Measurements from ENCODE around the gene PHF1. TPM values are rescaled to one million over a fixed set of nuclear protein-coding genes. Genes with fewer than 3 reads are reported as not detected.
A peak's percentile ranks its signal among the peaks of the same experiment; 100 is the strongest.

The PHF1 gene
- total and polyA plus RNA-seq, 2 of the 13 experiments (the other 11 are each of a cell fraction or from before 2014, with no cell fraction given), result 25.4 to 61.9 TPM

DNA sequence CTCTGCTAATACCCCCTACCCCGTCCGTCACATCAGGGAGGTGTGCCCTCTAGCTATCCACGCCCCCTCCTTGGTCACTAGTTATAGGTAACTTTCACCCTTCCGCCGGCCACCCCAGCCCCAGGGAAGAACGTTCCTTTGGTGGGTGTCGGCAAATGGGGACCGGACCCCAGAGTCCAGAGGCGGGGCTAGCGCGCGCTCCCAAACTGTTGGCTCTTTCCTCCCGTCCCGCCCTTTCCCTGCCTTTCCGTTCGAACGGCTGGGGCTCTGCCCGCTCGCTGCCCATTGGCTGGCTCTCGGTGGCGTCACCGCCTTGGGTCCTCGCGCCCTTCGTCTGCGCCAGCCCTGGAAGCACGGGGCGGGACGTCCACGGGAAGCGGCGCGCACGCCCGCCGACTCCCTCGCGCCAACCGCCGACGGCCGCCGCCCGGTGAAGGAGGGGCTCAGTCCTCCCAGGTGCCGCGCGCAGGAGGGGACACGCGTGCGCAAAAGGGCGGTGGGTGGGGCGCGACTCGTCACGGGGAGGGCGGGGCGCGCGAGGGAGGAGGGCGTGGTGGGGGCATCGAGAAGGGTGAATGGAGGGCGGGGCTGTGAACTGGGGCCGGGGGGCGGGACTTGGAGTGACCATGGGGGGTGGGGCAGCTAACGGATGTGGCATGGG lies 634 bp upstream of the PHF1 start (continued):
- TF ChIP-seq TEAD3 (CRISPR knock-in tag; optimal IDR thresholded peaks at IDR 0.05; ENCODE audit: borderline replicate concordance), result peak; percentile 81
- TF ChIP-seq, protein P1, sequence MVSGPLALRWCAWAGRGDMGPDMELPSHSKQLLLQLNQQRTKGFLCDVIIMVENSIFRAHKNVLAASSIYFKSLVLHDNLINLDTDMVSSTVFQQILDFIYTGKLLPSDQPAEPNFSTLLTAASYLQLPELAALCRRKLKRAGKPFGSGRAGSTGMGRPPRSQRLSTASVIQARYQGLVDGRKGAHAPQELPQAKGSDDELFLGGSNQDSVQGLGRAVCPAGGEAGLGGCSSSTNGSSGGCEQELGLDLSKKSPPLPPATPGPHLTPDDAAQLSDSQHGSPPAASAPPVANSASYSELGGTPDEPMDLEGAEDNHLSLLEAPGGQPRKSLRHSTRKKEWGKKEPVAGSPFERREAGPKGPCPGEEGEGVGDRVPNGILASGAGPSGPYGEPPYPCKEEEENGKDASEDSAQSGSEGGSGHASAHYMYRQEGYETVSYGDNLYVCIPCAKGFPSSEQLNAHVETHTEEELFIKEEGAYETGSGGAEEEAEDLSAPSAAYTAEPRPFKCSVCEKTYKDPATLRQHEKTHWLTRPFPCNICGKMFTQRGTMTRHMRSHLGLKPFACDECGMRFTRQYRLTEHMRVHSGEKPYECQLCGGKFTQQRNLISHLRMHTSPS (CRISPR knock-in tag; IDR thresholded peaks at IDR 0.05; ENCODE audit: low read depth), result 0 out of 2 replicates have a peak, but pooled peaks have one; percentile 9
- TF ChIP-seq KAT2B (IDR thresholded peaks at IDR 0.05; ENCODE audit: borderline replicate concordance, low read depth, low read length), result no peak
- no peak for TF ChIP-seq ZC3H4 (CRISPR knock-in tag; IDR thresholded peaks at IDR 0.05; ENCODE audit: borderline replicate concordance)
- TF ChIP-seq ZNF737 (CRISPR knock-in tag; IDR thresholded peaks at IDR 0.05; ENCODE audit: borderline replicate concordance), result no peak
- TF ChIP-seq, protein P2, sequence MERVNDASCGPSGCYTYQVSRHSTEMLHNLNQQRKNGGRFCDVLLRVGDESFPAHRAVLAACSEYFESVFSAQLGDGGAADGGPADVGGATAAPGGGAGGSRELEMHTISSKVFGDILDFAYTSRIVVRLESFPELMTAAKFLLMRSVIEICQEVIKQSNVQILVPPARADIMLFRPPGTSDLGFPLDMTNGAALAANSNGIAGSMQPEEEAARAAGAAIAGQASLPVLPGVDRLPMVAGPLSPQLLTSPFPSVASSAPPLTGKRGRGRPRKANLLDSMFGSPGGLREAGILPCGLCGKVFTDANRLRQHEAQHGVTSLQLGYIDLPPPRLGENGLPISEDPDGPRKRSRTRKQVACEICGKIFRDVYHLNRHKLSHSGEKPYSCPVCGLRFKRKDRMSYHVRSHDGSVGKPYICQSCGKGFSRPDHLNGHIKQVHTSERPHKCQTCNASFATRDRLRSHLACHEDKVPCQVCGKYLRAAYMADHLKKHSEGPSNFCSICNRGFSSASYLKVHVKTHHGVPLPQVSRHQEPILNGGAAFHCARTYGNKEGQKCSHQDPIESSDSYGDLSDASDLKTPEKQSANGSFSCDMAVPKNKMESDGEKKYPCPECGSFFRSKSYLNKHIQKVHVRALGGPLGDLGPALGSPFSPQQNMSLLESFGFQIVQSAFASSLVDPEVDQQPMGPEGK (CRISPR knock-in tag; IDR thresholded peaks at IDR 0.05), result peak; percentile 80
- TF ChIP-seq ZNF225 (CRISPR knock-in tag; IDR thresholded peaks at IDR 0.05), result peak; percentile 51; the same call in 1 of the 2 replicates
- TF ChIP-seq ZNF605 (CRISPR knock-in tag; IDR thresholded peaks at IDR 0.05), result peak; percentile 95
- no peak for TF ChIP-seq SETDB1 (CRISPR knock-in tag; IDR thresholded peaks at IDR 0.05; ENCODE audit: borderline replicate concordance)
- peak; percentile 71 for TF ChIP-seq ZBTB7B (CRISPR knock-in tag; IDR thresholded peaks at IDR 0.05)
- TF ChIP-seq FOXA1 (IDR thresholded peaks at IDR 0.05), result no peak
- peak; percentile 42; the same call in 1 of the 2 replicates for TF ChIP-seq FOXA1 (CRISPR knock-in tag; IDR thresholded peaks at IDR 0.05)
- TF ChIP-seq, protein P3, sequence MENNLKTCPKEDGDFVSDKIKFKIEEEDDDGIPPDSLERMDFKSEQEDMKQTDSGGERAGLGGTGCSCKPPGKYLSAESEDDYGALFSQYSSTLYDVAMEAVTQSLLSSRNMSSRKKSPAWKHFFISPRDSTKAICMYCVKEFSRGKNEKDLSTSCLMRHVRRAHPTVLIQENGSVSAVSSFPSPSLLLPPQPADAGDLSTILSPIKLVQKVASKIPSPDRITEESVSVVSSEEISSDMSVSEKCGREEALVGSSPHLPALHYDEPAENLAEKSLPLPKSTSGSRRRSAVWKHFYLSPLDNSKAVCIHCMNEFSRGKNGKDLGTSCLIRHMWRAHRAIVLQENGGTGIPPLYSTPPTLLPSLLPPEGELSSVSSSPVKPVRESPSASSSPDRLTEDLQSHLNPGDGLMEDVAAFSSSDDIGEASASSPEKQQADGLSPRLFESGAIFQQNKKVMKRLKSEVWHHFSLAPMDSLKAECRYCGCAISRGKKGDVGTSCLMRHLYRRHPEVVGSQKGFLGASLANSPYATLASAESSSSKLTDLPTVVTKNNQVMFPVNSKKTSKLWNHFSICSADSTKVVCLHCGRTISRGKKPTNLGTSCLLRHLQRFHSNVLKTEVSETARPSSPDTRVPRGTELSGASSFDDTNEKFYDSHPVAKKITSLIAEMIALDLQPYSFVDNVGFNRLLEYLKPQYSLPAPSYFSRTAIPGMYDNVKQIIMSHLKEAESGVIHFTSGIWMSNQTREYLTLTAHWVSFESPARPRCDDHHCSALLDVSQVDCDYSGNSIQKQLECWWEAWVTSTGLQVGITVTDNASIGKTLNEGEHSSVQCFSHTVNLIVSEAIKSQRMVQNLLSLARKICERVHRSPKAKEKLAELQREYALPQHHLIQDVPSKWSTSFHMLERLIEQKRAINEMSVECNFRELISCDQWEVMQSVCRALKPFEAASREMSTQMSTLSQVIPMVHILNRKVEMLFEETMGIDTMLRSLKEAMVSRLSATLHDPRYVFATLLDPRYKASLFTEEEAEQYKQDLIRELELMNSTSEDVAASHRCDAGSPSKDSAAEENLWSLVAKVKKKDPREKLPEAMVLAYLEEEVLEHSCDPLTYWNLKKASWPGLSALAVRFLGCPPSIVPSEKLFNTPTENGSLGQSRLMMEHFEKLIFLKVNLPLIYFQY (CRISPR knock-in tag; IDR thresholded peaks at IDR 0.05; ENCODE audit: borderline replicate concordance), result 0 out of 2 replicates have a peak, but pooled peaks have one; percentile 70
- TF ChIP-seq, protein P4, sequence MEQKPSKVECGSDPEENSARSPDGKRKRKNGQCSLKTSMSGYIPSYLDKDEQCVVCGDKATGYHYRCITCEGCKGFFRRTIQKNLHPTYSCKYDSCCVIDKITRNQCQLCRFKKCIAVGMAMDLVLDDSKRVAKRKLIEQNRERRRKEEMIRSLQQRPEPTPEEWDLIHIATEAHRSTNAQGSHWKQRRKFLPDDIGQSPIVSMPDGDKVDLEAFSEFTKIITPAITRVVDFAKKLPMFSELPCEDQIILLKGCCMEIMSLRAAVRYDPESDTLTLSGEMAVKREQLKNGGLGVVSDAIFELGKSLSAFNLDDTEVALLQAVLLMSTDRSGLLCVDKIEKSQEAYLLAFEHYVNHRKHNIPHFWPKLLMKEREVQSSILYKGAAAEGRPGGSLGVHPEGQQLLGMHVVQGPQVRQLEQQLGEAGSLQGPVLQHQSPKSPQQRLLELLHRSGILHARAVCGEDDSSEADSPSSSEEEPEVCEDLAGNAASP (CRISPR knock-in tag; IDR thresholded peaks at IDR 0.05; ENCODE audit: borderline replicate concordance), result no peak; the same call in 1 of the 2 replicates
- TF ChIP-seq ZSCAN31 (CRISPR knock-in tag; IDR thresholded peaks at IDR 0.05; ENCODE audit: low read depth), result no peak; the same call in 1 of the 2 replicates
- TF ChIP-seq ZNF883 (CRISPR knock-in tag; IDR thresholded peaks at IDR 0.05; ENCODE audit: not compliant biosample characterization), result peak; percentile 98
- no peak for TF ChIP-seq DNMT3B (CRISPR knock-in tag; conservative IDR thresholded peaks at IDR 0.05)
- TF ChIP-seq GATAD1 (CRISPR knock-in tag; IDR thresholded peaks at IDR 0.05), result peak; percentile 91
- TF ChIP-seq ZNF776 (CRISPR knock-in tag; IDR thresholded peaks at IDR 0.05), result peak; percentile 96; the same call in 1 of the 2 replicates
- TF ChIP-seq NR2F6 (IDR thresholded peaks at IDR 0.05), result no peak
- TF ChIP-seq NR2F6 (CRISPR knock-in tag; IDR thresholded peaks at IDR 0.05), result no peak; the same call in 1 of the 2 replicates
- peak; percentile 86; the same call in 2 of the 3 replicates for TF ChIP-seq MXI1 (IDR thresholded peaks at IDR 0.05; ENCODE audit: borderline replicate concordance, low read depth, low read length)
